GM18505 (cell line): ENCODE measurements around the gene PLEK.
"Not testable (repeated sequence)": the region's sequence is repeated elsewhere in the genome, so short reads cannot be mapped to it uniquely, and the experiment has no call there.

Experiments used
- ATAC-seq: cut with Tn5 transposase; IDR thresholded peaks from one replicate; pipeline ENCODE4 v1.9.1; 2021; ENCODE audit not compliant: unreplicated experiment
- POLR2A ChIP-seq: IDR thresholded peaks from 4 replicates; pipeline ENCODE4 v1.6.1; 2011; ENCODE audit warnings: borderline replicate concordance; ENCODE audit not compliant: insufficient read depth, insufficient read length; ENCODE audit errors: extremely low read depth

Gene PLEK

DNA sequence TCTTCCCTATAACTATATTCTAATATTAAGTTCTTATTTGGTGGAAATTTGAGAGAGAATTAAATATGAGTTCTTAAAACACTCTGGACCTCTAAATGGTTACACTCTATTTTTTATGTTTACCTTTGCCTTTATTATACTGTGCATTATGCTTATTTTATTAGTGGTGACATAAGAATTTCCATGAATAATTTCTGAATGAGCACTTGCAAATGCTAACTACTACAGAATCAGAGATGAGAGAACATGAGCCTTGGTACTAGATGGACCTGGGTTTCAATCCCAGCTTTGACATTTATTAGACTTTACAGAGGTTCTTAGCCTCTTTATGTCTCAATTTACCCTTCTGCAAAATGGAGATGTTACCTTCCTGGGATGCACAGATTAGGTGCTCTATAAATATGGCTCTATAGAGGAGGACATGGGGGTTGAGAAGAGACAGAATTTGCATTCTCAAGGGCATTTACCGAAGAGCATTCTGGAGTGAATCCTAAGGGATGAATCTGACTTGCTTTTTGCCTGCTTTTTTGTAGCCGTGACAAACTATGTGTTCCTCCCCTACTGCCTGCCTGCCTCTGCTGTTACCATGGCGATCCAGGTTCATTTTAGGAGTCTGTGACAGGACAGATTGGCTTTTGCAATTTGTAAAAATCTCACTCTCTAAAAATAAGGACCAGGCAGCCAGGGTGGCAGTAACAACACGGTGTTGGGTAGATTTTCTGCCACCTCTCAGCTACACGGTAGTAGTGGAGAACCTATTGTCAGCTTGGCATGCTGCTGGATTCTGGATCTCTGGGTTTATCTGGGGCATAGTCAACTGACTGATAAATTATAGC is 24.6 kb upstream of the PLEK start:
- no peak for ATAC-seq
- no peak for TF ChIP-seq POLR2A

DNA sequence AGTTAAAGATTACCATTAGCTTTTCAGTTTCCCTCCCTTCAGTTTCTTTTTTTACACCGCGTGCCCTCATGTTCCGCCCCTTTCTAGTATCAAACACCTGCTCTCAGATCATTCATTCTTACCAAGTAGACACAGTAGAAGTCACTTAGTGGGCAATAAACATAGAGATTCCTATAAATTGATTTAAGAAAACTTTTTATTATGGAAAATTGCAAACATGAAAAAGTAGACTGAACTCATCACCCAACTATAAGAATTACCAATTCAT is 24.1 kb upstream of the PLEK start:
- no peak for ATAC-seq
- TF ChIP-seq POLR2A: no peak

DNA sequence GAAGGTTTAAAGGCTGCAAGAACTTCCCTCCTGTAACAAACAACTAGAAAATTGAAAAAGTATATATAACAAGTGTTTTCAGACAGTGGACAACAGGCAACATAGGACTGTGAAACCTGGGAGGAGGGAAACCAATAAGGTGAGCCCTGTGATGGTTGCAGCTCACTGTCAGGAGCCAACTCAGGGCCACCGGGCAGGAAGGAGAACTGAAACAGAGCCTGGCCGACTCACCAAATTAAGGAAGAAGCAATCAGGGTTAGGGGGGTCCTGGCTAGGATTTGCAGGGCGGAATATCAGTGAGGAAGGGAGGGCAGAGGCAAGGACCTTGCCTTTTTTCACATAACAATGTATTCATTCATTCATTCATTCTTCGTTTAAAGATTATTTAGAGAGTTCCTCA is 23.5 kb upstream of the PLEK start:
- TF ChIP-seq POLR2A: no peak
- ATAC-seq: no peak

DNA sequence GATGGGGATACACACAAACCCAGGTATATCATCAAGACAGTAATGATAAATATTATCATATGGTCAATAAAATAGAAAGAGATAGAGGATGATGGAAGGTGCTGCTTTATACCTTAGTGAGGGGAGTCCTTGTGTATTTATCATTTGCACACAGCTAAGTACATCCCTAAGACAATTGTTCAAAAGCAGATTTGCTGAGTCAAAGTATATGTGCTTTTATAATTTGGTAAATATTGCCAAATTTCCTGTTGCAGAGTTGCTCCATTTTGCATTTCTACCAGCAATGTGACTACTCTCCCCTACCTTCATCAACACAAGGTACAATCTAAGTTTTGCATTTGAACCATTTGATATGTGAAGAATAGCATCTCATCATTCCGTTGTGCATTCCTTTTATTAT is 22.6 kb upstream of the PLEK start:
- no peak for TF ChIP-seq POLR2A
- no peak for ATAC-seq

DNA sequence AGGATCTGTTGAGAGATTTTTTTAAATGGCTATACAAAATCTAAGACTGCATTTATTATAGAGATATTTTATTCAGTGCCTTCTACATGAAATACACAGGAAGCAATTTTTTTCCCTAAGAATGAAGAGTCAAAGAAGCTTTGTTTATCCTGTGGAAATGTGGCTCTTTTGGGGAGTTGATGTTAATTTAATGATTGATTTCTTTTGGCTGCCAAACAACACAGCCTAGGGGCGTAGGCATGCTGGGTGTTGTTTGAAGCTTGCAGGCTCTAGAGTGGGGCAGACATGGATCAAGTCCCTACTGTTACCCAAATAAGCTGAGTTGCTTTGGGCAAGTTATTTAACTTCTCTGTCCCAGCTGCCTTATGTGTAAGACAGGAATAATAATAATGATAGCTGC is 21.1 kb upstream of the PLEK start:
- no peak for TF ChIP-seq POLR2A
- no peak for ATAC-seq

DNA sequence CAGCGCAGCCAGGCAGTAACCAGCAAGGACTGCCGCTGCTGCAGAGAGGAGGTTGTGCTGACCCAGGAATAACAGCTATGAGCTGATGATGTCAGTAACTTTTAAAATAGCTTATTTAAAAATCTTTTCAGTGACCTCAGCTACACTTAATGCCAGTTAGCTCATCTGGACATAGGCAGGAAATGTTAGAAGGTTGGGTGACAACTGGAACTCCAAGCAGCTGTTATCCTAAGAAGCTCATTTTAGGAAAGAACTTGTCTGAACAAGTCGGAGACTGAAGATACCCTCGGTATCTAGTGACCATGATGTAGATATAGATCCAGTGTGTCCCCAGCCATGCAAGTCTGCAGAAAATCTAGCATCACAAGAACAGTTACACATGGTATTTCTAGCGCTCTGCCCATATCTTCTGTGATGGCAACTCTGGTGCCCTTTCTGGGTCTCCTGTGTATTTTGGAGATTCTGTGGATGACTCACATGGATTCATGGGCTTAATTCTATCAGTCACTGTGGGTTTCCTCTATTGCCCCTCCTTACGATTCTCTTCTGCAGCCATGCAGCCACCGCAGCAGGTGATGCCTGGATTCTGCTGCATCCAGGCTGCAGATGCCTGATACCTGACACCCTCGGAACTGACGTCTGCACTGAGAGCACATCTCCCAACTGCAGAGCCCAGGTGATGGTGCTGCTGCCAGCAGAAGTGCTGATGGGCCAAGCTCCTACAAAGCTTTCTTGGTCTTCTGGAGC is 19.8 kb upstream of the PLEK start:
- ATAC-seq: no peak
- TF ChIP-seq POLR2A: no peak

DNA sequence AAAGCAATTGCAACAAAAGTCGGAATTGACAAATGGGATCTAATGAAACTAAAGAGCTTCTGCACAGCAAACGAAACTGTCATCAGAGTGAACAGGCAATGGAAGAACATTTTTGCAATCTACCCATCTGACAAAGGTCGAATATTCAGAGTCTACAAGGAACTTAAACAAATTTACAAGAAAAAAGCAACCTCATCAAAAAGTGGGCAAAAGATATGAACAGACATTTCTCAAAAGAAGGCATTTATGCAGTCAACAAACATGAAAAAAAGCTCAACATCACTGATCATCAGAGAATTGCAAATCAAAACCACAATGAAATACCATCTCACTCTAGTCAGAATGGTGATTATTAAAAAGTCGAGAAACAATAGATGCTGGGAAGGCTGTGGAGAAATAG is 16.0 kb upstream of the PLEK start:
- ATAC-seq: not testable (repeated sequence)

DNA sequence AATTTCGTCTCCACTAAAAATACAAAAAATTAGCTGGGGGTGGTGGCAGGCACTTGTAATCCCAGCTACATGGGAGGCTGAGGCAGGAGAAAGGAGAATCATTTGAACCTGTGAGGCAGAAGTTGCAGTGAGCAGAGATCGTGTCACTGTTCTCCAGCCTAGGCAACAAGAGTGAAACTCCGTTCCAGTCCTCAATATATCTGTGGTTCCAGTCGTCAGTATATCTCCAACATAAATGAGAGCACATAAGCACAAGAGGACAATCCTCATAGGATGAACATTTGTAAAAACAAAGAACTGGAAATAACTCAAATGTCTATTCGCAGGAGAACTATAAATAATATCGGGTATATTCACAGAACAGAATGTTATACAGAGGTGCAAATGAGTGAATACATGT is 13.1 kb upstream of the PLEK start:
- TF ChIP-seq POLR2A: no peak

DNA sequence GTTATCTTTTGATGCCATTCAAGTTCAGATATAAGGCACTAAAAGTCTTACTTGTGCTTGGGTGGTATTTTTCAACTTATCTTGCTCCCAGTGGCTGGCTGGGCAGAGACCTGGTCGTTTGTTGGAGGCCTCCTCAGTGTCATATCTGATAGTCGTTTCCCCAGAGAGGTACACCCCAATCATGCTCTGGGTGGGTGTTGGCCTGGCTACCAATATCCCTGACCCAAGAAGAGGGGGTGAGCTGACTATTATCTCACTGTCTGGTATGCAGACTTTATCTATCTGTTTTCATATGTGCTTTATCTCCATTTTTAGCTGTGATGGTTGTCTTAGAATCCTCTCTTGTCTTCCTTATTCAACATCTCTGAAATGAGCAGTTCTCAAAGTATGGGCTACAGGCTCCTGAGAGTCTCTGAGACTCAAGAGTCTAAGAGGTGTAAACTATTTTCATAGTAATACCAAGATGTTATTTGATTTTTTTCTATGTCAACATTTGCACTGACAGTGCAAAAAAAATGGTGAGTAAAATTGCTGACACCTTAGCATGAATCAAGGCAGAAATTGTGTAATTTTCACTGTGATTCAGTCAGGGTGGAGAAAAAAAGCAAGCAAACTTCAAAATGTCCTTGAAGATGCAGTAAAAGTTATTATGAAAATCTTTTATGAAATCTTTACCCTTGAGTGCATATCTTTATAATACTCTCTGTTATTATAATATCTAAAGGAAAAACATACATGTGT is 12.3 kb upstream of the PLEK start:
- no peak for ATAC-seq
- TF ChIP-seq POLR2A: no peak

More for the DNA sequence above, 13.1 kb upstream of the PLEK start:
- ATAC-seq: no peak

DNA sequence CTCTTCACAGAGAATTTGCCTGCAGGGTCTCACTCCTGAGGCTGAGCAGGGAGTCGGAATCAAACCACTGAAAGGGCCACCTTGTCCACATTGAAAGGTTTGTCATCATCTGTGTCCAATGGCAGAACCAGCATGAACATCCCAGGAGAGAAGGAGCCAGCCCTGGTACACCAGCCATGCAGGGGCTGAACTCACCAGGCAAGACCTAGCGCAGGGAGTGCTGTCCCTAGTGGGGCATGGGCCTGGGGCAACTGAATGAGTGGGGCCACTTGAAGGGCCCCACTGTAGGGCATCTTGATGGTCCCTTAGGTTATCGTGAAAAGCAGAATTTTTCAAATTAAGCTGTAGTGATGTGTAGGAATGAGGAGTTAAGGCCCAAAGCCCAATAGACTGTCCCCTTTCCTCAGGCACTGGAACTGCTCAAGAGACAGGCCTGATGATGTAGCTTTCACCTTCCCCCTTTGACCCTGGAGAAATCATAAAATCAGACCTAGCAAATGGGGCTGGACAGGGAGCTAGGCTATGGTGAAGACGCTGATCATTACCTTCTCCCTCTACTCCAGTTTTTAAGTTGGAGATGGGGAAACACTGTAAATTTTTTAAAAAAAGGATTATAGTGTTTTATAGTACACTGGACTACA is 8.4 kb upstream of the PLEK start:
- no peak for TF ChIP-seq POLR2A
- ATAC-seq: no peak

DNA sequence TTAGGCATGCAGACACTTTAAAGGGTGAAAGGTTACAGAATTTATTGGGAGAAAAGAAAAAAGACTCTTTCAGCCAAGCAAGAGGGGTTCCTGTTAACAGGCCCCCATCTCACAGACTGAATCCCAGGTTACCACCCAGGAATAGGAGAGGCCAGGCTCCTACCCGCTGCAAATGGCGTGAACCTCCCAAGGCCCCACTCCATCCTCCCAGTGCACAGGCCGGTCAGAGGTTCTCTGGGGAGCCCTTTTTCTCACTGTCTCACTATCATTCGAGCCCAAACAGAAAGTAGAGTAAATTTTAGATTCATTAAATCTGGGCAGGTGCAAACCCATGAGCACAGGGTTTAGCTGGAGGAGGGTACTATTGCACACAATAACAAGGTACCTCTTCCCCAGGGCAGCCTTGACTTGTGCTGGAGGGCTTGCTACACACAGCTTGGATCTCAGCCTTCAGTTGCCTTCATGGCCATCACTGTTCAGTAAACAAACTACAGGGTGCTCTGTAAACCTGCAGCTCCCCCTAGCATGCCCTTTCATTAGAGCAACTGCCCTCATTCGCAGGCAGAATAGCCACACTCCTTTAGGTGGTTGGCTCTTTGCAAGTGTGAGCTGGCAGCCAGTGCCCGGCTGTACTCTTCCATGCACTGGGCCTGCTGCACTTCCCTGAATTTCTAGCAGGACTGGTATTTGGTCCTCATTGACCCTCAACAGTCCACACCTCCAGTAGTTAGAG is 7.3 kb upstream of the PLEK start:
- ATAC-seq: no peak
- no peak for TF ChIP-seq POLR2A

DNA sequence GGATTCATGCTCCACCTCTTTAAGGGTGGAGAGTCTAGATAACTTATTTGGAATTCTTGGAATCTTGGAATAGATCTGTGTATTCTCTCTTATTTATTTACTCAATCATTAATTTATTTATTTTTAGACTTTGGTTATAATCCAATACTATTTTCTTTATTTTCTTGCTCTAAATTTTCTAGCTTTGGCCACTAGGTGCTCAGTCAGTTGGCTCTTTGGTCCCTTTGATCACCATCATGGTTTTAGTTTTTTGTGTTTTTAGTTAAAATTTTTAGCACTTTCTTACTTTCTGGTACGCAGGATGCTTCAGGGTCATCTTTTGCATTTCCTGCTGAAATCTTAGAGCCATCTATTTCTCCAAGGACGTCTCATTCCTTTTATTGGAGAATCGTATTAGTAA is 5.2 kb upstream of the PLEK start:
- no peak for TF ChIP-seq POLR2A
- no peak for ATAC-seq

DNA sequence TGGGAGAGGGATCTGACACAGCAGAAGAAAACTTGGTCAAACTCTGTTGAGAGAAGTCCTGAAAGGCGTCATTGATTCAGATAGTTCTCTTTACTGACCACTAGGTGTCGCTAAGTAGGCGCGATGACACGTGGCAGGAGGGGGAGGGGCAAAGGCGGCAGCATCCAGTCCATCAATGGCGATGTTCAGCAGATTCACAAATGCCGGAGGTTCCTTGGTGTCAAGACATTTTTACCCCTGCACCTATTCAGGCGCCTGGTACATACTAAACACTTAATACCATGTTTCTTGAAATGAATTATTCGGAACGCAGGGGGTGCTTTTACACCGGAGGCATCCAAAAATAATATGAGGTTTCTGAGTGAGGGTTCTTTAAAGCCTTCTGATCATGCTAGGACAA is 3.0 kb upstream of the PLEK start:
- TF ChIP-seq POLR2A: peak; percentile 62
- ATAC-seq: peak; percentile 47
